Measurements from ENCODE around the gene CSPG4. TPM values are rescaled to one million over a fixed set of nuclear protein-coding genes. Genes with fewer than 3 reads are reported as not detected.

The CSPG4 gene
- total and polyA plus RNA-seq, 2 donors (not counting 1 experiment from before 2014, with no cell fraction given) = 0.03 to 0.15 TPM

- no peak overlapping the region for H3K27ac ChIP-seq (ENCODE audit: low read length in 2 of 2)
- H3K4me3 ChIP-seq (ENCODE audit: control extremely low read depth in 1 of 5, extremely low read depth in 1 of 5, insufficient read depth in 1 of 5, low read depth in 2 of 5, low read length in 4 of 5) = no peak overlapping the region
- no peak for DNase-seq
- no peaks in the 10 kb centered on the region for H3K79me2 ChIP-seq (ENCODE audit: control insufficient read depth, insufficient read depth, low read length)
- H2AFZ ChIP-seq (ENCODE audit: insufficient read depth, low read depth, low read length, poor library complexity, severe bottlenecking) = no peak overlapping the region
- Mint-ChIP-seq H3K9me3 (ENCODE audit: insufficient read depth) (no peaks in the 10 kb centered on the region), H3K4me3 (no peak overlapping the region), H3K27ac (no peak overlapping the region), H3K4me1 (peaks cover 4% of the 10 kb centered on the region), H3K27me3 (no peaks in the 10 kb centered on the region)
- TF ChIP-seq CTCF (IDR thresholded peaks at IDR 0.05) (no peak), EZH2 (IDR thresholded peaks at IDR 0.05; ENCODE audit: borderline replicate concordance, insufficient read depth, low read depth, low read length, poor library complexity, severe bottlenecking) (no peak)
- ChIA-PET CTCF (interaction anchor here (0.9 kb wide), 1 partner anchor 176 kb away, joined by 3 read pairs; no protein-coding TSS in a partner anchor), POLR2A (no interaction called here)
- H3K4me1 ChIP-seq (ENCODE audit: control insufficient read depth in 2 of 2, insufficient read depth in 2 of 2, low read length in 2 of 2) = no peaks in the 10 kb centered on the region
- 85% methylated on average over 8 of the region's 8 CpGs for WGBS (ENCODE audit: insufficient coverage)
- no peaks in the 10 kb centered on the region for H4K20me1 ChIP-seq (ENCODE audit: control insufficient read depth, insufficient read depth, low read length, poor library complexity, severe bottlenecking)
- no peaks in the 10 kb centered on the region for H3K9me3 ChIP-seq (ENCODE audit: control extremely low read depth in 1 of 3, control insufficient read depth in 2 of 3, insufficient read depth in 1 of 3, low read length in 2 of 3)
- intact Hi-C loops (cut with micrococcal nuclease) = no loop called here
- no peaks in the 10 kb centered on the region for H3K36me3 ChIP-seq (replicated peaks in 1 of 2; ENCODE audit: control extremely low read depth in 1 of 2, control insufficient read depth in 1 of 2, extremely low read depth in 1 of 2, insufficient read depth in 2 of 2, low read length in 1 of 2)
- no peak overlapping the region for H3K9ac ChIP-seq (ENCODE audit: low read length)
- no peak overlapping the region for H3K4me2 ChIP-seq (replicated peaks; ENCODE audit: low read depth, low read length, poor library complexity, severe bottlenecking)
- H3K27me3 ChIP-seq (replicated peaks in 1 of 4; ENCODE audit: control extremely low read depth in 1 of 4, control insufficient read depth in 3 of 4, insufficient read depth in 4 of 4, low read length in 3 of 4) = no peaks in the 10 kb centered on the region
- no peak for ATAC-seq (ENCODE audit: low read depth)
Measured at GRCh38 chr15:75674366-75674765, 38.3 kb downstream of the CSPG4 start.

- 86% methylated on average over 8 of the region's 10 CpGs for WGBS (ENCODE audit: insufficient coverage)
- ATAC-seq (ENCODE audit: low read depth) = peak; percentile 36
- Histone ChIP-seq H3K4me1 (ENCODE audit: control insufficient read depth in 2 of 2, insufficient read depth in 2 of 2, low read length in 2 of 2) (no peaks in the 10 kb centered on the region), H3K4me2 (replicated peaks; ENCODE audit: low read depth, low read length, poor library complexity, severe bottlenecking) (no peak overlapping the region), H3K4me3 (ENCODE audit: control extremely low read depth in 1 of 5, extremely low read depth in 1 of 5, insufficient read depth in 1 of 5, low read depth in 2 of 5, low read length in 4 of 5) (no peak overlapping the region), H3K27ac (ENCODE audit: low read length in 2 of 2) (no peak overlapping the region), H3K27me3 (replicated peaks in 1 of 4; ENCODE audit: control extremely low read depth in 1 of 4, control insufficient read depth in 3 of 4, insufficient read depth in 4 of 4, low read length in 3 of 4) (no peaks in the 10 kb centered on the region), H3K36me3 (replicated peaks in 1 of 2; ENCODE audit: control extremely low read depth in 1 of 2, control insufficient read depth in 1 of 2, extremely low read depth in 1 of 2, insufficient read depth in 2 of 2, low read length in 1 of 2) (no peaks in the 10 kb centered on the region), H3K9me3 (ENCODE audit: control extremely low read depth in 1 of 3, control insufficient read depth in 2 of 3, insufficient read depth in 1 of 3, low read length in 2 of 3) (no peaks in the 10 kb centered on the region), H3K9ac (ENCODE audit: low read length) (no peak overlapping the region), H3K79me2 (ENCODE audit: control insufficient read depth, insufficient read depth, low read length) (no peaks in the 10 kb centered on the region), H2AFZ (ENCODE audit: insufficient read depth, low read depth, low read length, poor library complexity, severe bottlenecking) (no peak overlapping the region), H4K20me1 (ENCODE audit: control insufficient read depth, insufficient read depth, low read length, poor library complexity, severe bottlenecking) (no peaks in the 10 kb centered on the region)
- no peaks in the 10 kb centered on the region for H3K27me3 Mint-ChIP-seq
- no peak overlapping the region for H3K27ac Mint-ChIP-seq
- no peaks in the 10 kb centered on the region for H3K9me3 Mint-ChIP-seq (ENCODE audit: insufficient read depth)
- intact Hi-C loops (cut with micrococcal nuclease) = no loop called here
- ChIA-PET CTCF (no interaction called here), POLR2A (no interaction called here)
- no peak for DNase-seq
- TF ChIP-seq CTCF (IDR thresholded peaks at IDR 0.05) (no peak), EZH2 (IDR thresholded peaks at IDR 0.05; ENCODE audit: borderline replicate concordance, insufficient read depth, low read depth, low read length, poor library complexity, severe bottlenecking) (no peak)
- peaks cover 4% of the 10 kb centered on the region for H3K4me1 Mint-ChIP-seq
- H3K4me3 Mint-ChIP-seq = no peak overlapping the region
Measured at GRCh38 chr15:75673426-75674235, 39.0 kb downstream of the CSPG4 start.
